HEK293 (cell line): ENCODE results near the gene PPIE.
"Not testable (repeated sequence)": the region's sequence is repeated elsewhere in the genome, so short reads cannot be mapped to it uniquely, and the experiment has no call there.

Source experiments
- CTCF ChIA-PET: fragments of 350-600 bp; formaldehyde crosslinking; extraction: SDS; loops from one replicate; lab custom pipeline; 2021; ENCODE audit warnings: antibody characterized with exemption; lab: Yijun Ruan, JAX
- POLR2A ChIA-PET: fragments of 300-600 bp; formaldehyde crosslinking; extraction: SDS; loops from one replicate; lab custom pipeline; 2020; ENCODE audit warnings: antibody characterized with exemption, inconsistent platforms; lab: Yijun Ruan, JAX
- H3K27ac ChIP-seq: fragments of 200-500 bp; sonication (Bioruptor generic); 2 replicates; pipeline ENCODE4 v1.5.1; 2014; ENCODE audit warnings: low read depth, low read length, control low read depth, inconsistent platforms; ENCODE audit errors: extremely low read depth
- H3K36me3 ChIP-seq, 2 experiments: fragments of 200-500 bp in 1 of 2; sonication (Bioruptor generic) in 1 of 2; 1 replicate in 1 of 2; 2 replicates in 1 of 2; pipeline ENCODE4 v1.5.1; 2014 to 2017; ENCODE audit warnings: inconsistent platforms in 2 of 2, low read length in 2 of 2; ENCODE audit not compliant: control insufficient read depth in 2 of 2, insufficient read depth in 1 of 2
- H3K4me1 ChIP-seq: fragments of 200-500 bp; sonication (Bioruptor generic); 2 replicates; pipeline ENCODE4 v1.5.1; 2014; ENCODE audit warnings: mild to moderate bottlenecking, low read length, inconsistent platforms; ENCODE audit not compliant: control insufficient read depth, insufficient read depth
- H3K4me3 ChIP-seq: 2 replicates; pipeline ENCODE4 v1.5.1; 2011; ENCODE audit warnings: low read depth, mild to moderate bottlenecking, control low read depth, low read length, moderate library complexity
- H3K9me3 ChIP-seq: fragments of 200-500 bp; sonication (Bioruptor generic); 2 replicates; pipeline ENCODE4 v1.5.1; 2014; ENCODE audit warnings: low read depth, low read length, inconsistent platforms; ENCODE audit not compliant: control insufficient read depth, insufficient read depth
- CTCF ChIP-seq: fragments of 450-650 bp; formaldehyde crosslinking; IDR thresholded peaks from 2 replicates; pipeline ENCODE4 v1.5.1; 2016; ENCODE audit warnings: missing biosample characterization, missing genetic modification characterization
- GLIS2 ChIP-seq: fragments of 450-650 bp; formaldehyde crosslinking; IDR thresholded peaks from 2 replicates; pipeline ENCODE4 v1.5.1; 2016; ENCODE audit warnings: missing biosample characterization, missing genetic modification characterization
- KLF1 ChIP-seq: fragments of 450-650 bp; formaldehyde crosslinking; IDR thresholded peaks from 2 replicates; pipeline ENCODE4 v1.5.1; 2016; ENCODE audit warnings: missing biosample characterization, missing genetic modification characterization
- KLF10 ChIP-seq: fragments of 450-650 bp; IDR thresholded peaks from 2 replicates; pipeline ENCODE4 v1.5.1; 2018; ENCODE audit warnings: missing biosample characterization, mild to moderate bottlenecking, missing genetic modification characterization
- KLF7 ChIP-seq: fragments of 450-650 bp; formaldehyde crosslinking; IDR thresholded peaks from 2 replicates; pipeline ENCODE4 v1.5.1; 2016; ENCODE audit warnings: missing biosample characterization, missing genetic modification characterization, borderline replicate concordance
- KLF8 ChIP-seq: fragments of 450-650 bp; formaldehyde crosslinking; IDR thresholded peaks from 2 replicates; pipeline ENCODE4 v1.5.1; 2016; ENCODE audit warnings: missing biosample characterization, missing genetic modification characterization
- PRDM10 ChIP-seq: fragments of 450-650 bp; formaldehyde crosslinking; IDR thresholded peaks from 2 replicates; pipeline ENCODE4 v1.5.1; 2016; ENCODE audit warnings: missing biosample characterization, missing genetic modification characterization
- SP2 ChIP-seq: fragments of 450-650 bp; formaldehyde crosslinking; IDR thresholded peaks from 2 replicates; pipeline ENCODE4 v1.5.1; 2016; ENCODE audit warnings: missing biosample characterization, missing genetic modification characterization
- SP3 ChIP-seq: fragments of 450-650 bp; formaldehyde crosslinking; IDR thresholded peaks from 2 replicates; pipeline ENCODE4 v1.5.1; 2016; ENCODE audit warnings: missing biosample characterization, missing genetic modification characterization
- SP7 ChIP-seq: fragments of 450-650 bp; formaldehyde crosslinking; IDR thresholded peaks from 2 replicates; pipeline ENCODE4 v1.5.1; 2016; ENCODE audit warnings: missing biosample characterization, missing genetic modification characterization
- WT1 ChIP-seq: fragments of 450-650 bp; formaldehyde crosslinking; IDR thresholded peaks from 2 replicates; pipeline ENCODE4 v1.5.1; 2016; ENCODE audit warnings: missing biosample characterization, missing genetic modification characterization
- ZBTB20 ChIP-seq: fragments of 450-650 bp; formaldehyde crosslinking; IDR thresholded peaks from 2 replicates; pipeline ENCODE4 v1.5.1; 2016; ENCODE audit warnings: missing biosample characterization, missing genetic modification characterization
- ZNF280D ChIP-seq: fragments of 450-650 bp; formaldehyde crosslinking; IDR thresholded peaks from 2 replicates; pipeline ENCODE4 v1.5.1; 2016; ENCODE audit warnings: missing biosample characterization, missing genetic modification characterization
- ZNF324 ChIP-seq: fragments of 450-650 bp; formaldehyde crosslinking; IDR thresholded peaks from 2 replicates; pipeline ENCODE4 v1.5.1; 2016; ENCODE audit warnings: missing biosample characterization, missing genetic modification characterization
- ZNF518A ChIP-seq: fragments of 450-650 bp; formaldehyde crosslinking; conservative IDR thresholded peaks from 2 replicates; pipeline ENCODE4 v1.5.1; 2016; ENCODE audit warnings: low read depth, missing biosample characterization, missing genetic modification characterization
- ZNF660 ChIP-seq: fragments of 450-650 bp; IDR thresholded peaks from 2 replicates; pipeline ENCODE4 v1.5.1; 2018; ENCODE audit warnings: missing biosample characterization, mild to moderate bottlenecking, missing genetic modification characterization
- ZNF692 ChIP-seq: fragments of 450-650 bp; formaldehyde crosslinking; IDR thresholded peaks from 2 replicates; pipeline ENCODE4 v1.5.1; 2016; ENCODE audit warnings: missing biosample characterization, missing genetic modification characterization
- ZSCAN30 ChIP-seq: fragments of 450-650 bp; IDR thresholded peaks from 2 replicates; pipeline ENCODE4 v1.5.1; 2018; ENCODE audit warnings: missing biosample characterization, mild to moderate bottlenecking, missing genetic modification characterization, moderate library complexity

Gene PPIE

GRCh38 chr1:39798859-39799769 lies 60.4 kb downstream of the PPIE start:
- H3K4me3 ChIP-seq, H3K36me3 ChIP-seq, H3K27ac ChIP-seq: not testable (repeated sequence)
- ChIA-PET POLR2A (interaction anchor here (0.6 to 1.9 kb wide), 2 partner anchors 10 to 591 kb away, joined by 4 to 8 read pairs (median 6); partner anchors contain the start of gene BMP8B), CTCF (interaction anchor here (0.6 to 4.2 kb wide), 27 partner anchors 8 to 663 kb away, joined by 3 to 35 read pairs (median 4); partner anchors contain the start of gene MYCL)
- TF ChIP-seq ZSCAN30, result 0 out of 2 replicates have a peak, but pooled peaks have one; percentile 9
- TF ChIP-seq ZNF324 (tag by site-specific recombination), result 0 out of 2 replicates have a peak, but pooled peaks have one; percentile 18
- TF ChIP-seq ZNF660 (tag by site-specific recombination), result 0 out of 2 replicates have a peak, but pooled peaks have one; percentile 15
- TF ChIP-seq CTCF, result peak; percentile 38; the same call in 1 of the 2 replicates
- TF ChIP-seq KLF1 (tag by site-specific recombination), result peak; percentile 55; the same call in 1 of the 2 replicates
- TF ChIP-seq SP3 (tag by site-specific recombination), result peak; percentile 42
- TF ChIP-seq SP7 (tag by site-specific recombination), result peak; percentile 28
- peak; percentile 64 for TF ChIP-seq KLF10 (tag by site-specific recombination)
- 0 out of 2 replicates have a peak, but pooled peaks have one; percentile 4 for TF ChIP-seq ZBTB20 (tag by site-specific recombination)
- peak; percentile 27 for TF ChIP-seq SP2 (tag by site-specific recombination)
- peak; percentile 27; the same call in 1 of the 2 replicates for TF ChIP-seq ZNF692 (tag by site-specific recombination)
- peak; percentile 65 for TF ChIP-seq ZNF518A
- TF ChIP-seq KLF8 (tag by site-specific recombination), result peak; percentile 63; the same call in 1 of the 2 replicates
- peak; percentile 66 for TF ChIP-seq GLIS2 (tag by site-specific recombination)
- TF ChIP-seq PRDM10 (tag by site-specific recombination), result peak; percentile 98
- peak; percentile 56 for TF ChIP-seq WT1 (tag by site-specific recombination)
- peak; percentile 96 for TF ChIP-seq KLF7 (tag by site-specific recombination)
- 0 out of 2 replicates have a peak, but pooled peaks have one; percentile 3 for TF ChIP-seq ZNF280D (tag by site-specific recombination)
- TF ChIP-seq, all 188 proteins: peak for 18; not testable (repeated sequence) for 170
- H3K4me1 ChIP-seq, H3K9me3 ChIP-seq: not testable (repeated sequence)
